H9 (cell line): ENCODE results near the gene OR1L6. TPM values are rescaled to one million over a fixed set of nuclear protein-coding genes. Genes with fewer than 3 reads are reported as not detected.

ENCODE experiments used
- DNase-seq: peaks from one replicate; pipeline ENCODE4 v3.0.0-alpha.2; 2017
- H2AFZ ChIP-seq: one replicate; pipeline ENCODE4 v1.6.1; 2013; ENCODE audit warnings: mild to moderate bottlenecking, low read length, control low read depth, moderate library complexity
- H2AK5ac ChIP-seq: 2 replicates; pipeline ENCODE4 v1.6.1; 2013; ENCODE audit warnings: low read length, control low read depth, mixed read lengths; ENCODE audit not compliant: insufficient read length
- H2BK120ac ChIP-seq: one replicate; pipeline ENCODE4 v1.6.1; 2013; ENCODE audit warnings: low read depth, mild to moderate bottlenecking, low read length, control low read depth, inconsistent platforms; ENCODE audit not compliant: poor library complexity, severe bottlenecking
- H2BK12ac ChIP-seq: 2 replicates; pipeline ENCODE4 v1.6.1; 2013; ENCODE audit warnings: low read length, control low read depth, mixed read lengths, low read depth; ENCODE audit not compliant: insufficient read length
- H2BK15ac ChIP-seq: 2 replicates; pipeline ENCODE4 v1.6.1; 2013; ENCODE audit warnings: low read depth, low read length, control low read depth
- H2BK20ac ChIP-seq: one replicate; pipeline ENCODE4 v1.6.1; 2013; ENCODE audit warnings: low read depth, mild to moderate bottlenecking, low read length, control low read depth, inconsistent platforms; ENCODE audit not compliant: poor library complexity, severe bottlenecking
- H2BK5ac ChIP-seq: 2 replicates; pipeline ENCODE4 v1.6.1; 2013; ENCODE audit warnings: low read length, control low read depth, mixed read lengths; ENCODE audit not compliant: insufficient read length
- H3K14ac ChIP-seq: 2 replicates; pipeline ENCODE4 v1.6.1; 2013; ENCODE audit warnings: low read length, control low read depth; ENCODE audit not compliant: insufficient read depth
- H3K18ac ChIP-seq: 2 replicates; pipeline ENCODE4 v1.6.1; 2013; ENCODE audit warnings: low read depth, mild to moderate bottlenecking, mixed read lengths, low read length, control low read depth; ENCODE audit not compliant: insufficient read length
- H3K23ac ChIP-seq: 2 replicates; pipeline ENCODE4 v1.6.1; 2013; ENCODE audit warnings: low read length, control low read depth, mixed read lengths, low read depth; ENCODE audit not compliant: insufficient read length
- H3K23me2 ChIP-seq: 2 replicates; pipeline ENCODE4 v1.6.1; 2013; ENCODE audit warnings: low read depth, mild to moderate bottlenecking, mixed read lengths, low read length, control low read depth; ENCODE audit not compliant: insufficient read length, poor library complexity, severe bottlenecking
- H3K27ac ChIP-seq: 2 replicates; pipeline ENCODE4 v1.5.1; 2013; ENCODE audit warnings: low read length, control low read depth, mixed read lengths, low read depth; ENCODE audit not compliant: insufficient read length
- H3K27me3 ChIP-seq: 2 replicates; pipeline ENCODE4 v1.6.1; 2013; ENCODE audit warnings: low read length, control low read depth, inconsistent platforms; ENCODE audit not compliant: insufficient read depth
- H3K4ac ChIP-seq: 2 replicates; pipeline ENCODE4 v1.6.1; 2013; ENCODE audit warnings: low read depth, mild to moderate bottlenecking, control low read depth, inconsistent platforms, low read length, moderate library complexity
- H3K4me1 ChIP-seq: 2 replicates; pipeline ENCODE4 v1.6.1; 2013; ENCODE audit warnings: low read length, control low read depth, inconsistent platforms; ENCODE audit not compliant: insufficient read depth
- H3K4me2 ChIP-seq: 2 replicates; pipeline ENCODE4 v1.6.1; 2013; ENCODE audit warnings: low read length, control low read depth, mixed read lengths; ENCODE audit not compliant: insufficient read length, insufficient read depth
- H3K56ac ChIP-seq: 2 replicates; pipeline ENCODE4 v1.6.1; 2013; ENCODE audit warnings: low read depth, mild to moderate bottlenecking, mixed read lengths, low read length, control low read depth; ENCODE audit not compliant: insufficient read length
- H3K79me1 ChIP-seq: 2 replicates; pipeline ENCODE4 v1.6.1; 2013; ENCODE audit warnings: low read depth, mild to moderate bottlenecking, moderate library complexity, low read length, control low read depth, inconsistent platforms; ENCODE audit not compliant: insufficient read depth, poor library complexity, severe bottlenecking
- H3K79me2 ChIP-seq: 2 replicates; pipeline ENCODE4 v1.6.1; 2013; ENCODE audit warnings: low read length, control low read depth, inconsistent platforms; ENCODE audit not compliant: insufficient read depth
- H3K9ac ChIP-seq: 2 replicates; pipeline ENCODE4 v1.6.1; 2013; ENCODE audit warnings: low read length, control low read depth, mixed read lengths; ENCODE audit not compliant: insufficient read length; ENCODE audit errors: extremely low read depth
- H3K9me3 ChIP-seq: one replicate; pipeline ENCODE4 v1.6.1; 2013; ENCODE audit warnings: low read depth, low read length, inconsistent platforms; ENCODE audit not compliant: control insufficient read depth
- H3T11ph ChIP-seq: one replicate; pipeline ENCODE4 v1.6.1; 2013; ENCODE audit warnings: mild to moderate bottlenecking, low read length, control low read depth, inconsistent platforms
- H4K20me1 ChIP-seq: one replicate; pipeline ENCODE4 v1.6.1; 2013; ENCODE audit not compliant: control insufficient read depth, insufficient read length, insufficient read depth
- H4K5ac ChIP-seq: 2 replicates; pipeline ENCODE4 v1.6.1; 2013; ENCODE audit warnings: low read depth, mild to moderate bottlenecking, mixed read lengths, low read length, control low read depth; ENCODE audit not compliant: insufficient read length
- H4K8ac ChIP-seq: replicated peaks from 2 replicates; pipeline ENCODE4 v1.6.1; 2013; ENCODE audit warnings: low read length, control low read depth, mixed read lengths, low read depth; ENCODE audit not compliant: insufficient read length
- H4K91ac ChIP-seq: 2 replicates; pipeline ENCODE4 v1.6.1; 2013; ENCODE audit warnings: low read depth, mild to moderate bottlenecking, moderate library complexity, mixed read lengths, low read length, control low read depth; ENCODE audit not compliant: insufficient read length
- H3K27ac Mint-ChIP-seq, 3 experiments: 2 replicates in 2 of 3; 3 replicates in 1 of 3; pipeline ENCODE4 v1.8.0; 2020 to 2021; ENCODE audit warnings: mixed read lengths in 3 of 3, mild to moderate bottlenecking in 1 of 3, moderate library complexity in 1 of 3
- H3K27me3 Mint-ChIP-seq: 2 replicates; pipeline ENCODE4 v1.8.0; 2021; ENCODE audit warnings: low read depth, mild to moderate bottlenecking, moderate library complexity, mixed read lengths
- H3K36me3 Mint-ChIP-seq, 3 experiments: 2 replicates in 2 of 3; 3 replicates in 1 of 3; pipeline ENCODE4 v1.8.0; 2020 to 2021; ENCODE audit warnings: low read depth in 3 of 3, mixed read lengths in 3 of 3; ENCODE audit not compliant: insufficient read depth in 1 of 3
- H3K4me1 Mint-ChIP-seq, 2 experiments: 2 replicates each; pipeline ENCODE4 v1.8.0; 2020; ENCODE audit warnings: mixed read lengths in 2 of 2
- H3K4me3 Mint-ChIP-seq, 2 experiments: 2 replicates in 1 of 2; 3 replicates in 1 of 2; pipeline ENCODE4 v1.8.0; 2020 to 2021; ENCODE audit warnings: mild to moderate bottlenecking in 2 of 2, mixed read lengths in 2 of 2, moderate library complexity in 1 of 2
- H3K9me3 Mint-ChIP-seq, 2 experiments: 2 replicates in 1 of 2; 3 replicates in 1 of 2; pipeline ENCODE4 v1.8.0; 2020; ENCODE audit warnings: mild to moderate bottlenecking in 2 of 2, mixed read lengths in 2 of 2, moderate library complexity in 1 of 2
- CTCF ChIP-seq: fragments of 200-600 bp; sonication (generic); conservative IDR thresholded peaks from 3 replicates; pipeline ENCODE4 v1.8.0; 2021; ENCODE audit warnings: antibody characterized with exemption, mild to moderate bottlenecking
- WGBS: extraction: QIAGEN DNeasy Blood & Tissue Kit; methylation state at CpG from one replicate; pipeline ENCODE4 v1.1.7; 2013; ENCODE audit warnings: missing lambda C conversion rate, low lambda C conversion rate, mixed read lengths; ENCODE audit not compliant: insufficient read length; ENCODE audit errors: extremely low coverage; 5-methylcytosine and 5-hydroxymethylcytosine counted together
- total RNA-seq: library from RNA; stranded (reverse); gene quantifications from 2 replicates; pipeline ENCODE4 v1.2.1, GENCODE V29; 2021

Gene OR1L6
- total RNA-seq, 1 experiment from 2014 or later = not detected

- H4K5ac ChIP-seq = no peak overlapping the region
- no CpG with 5 or more reads among the region's 4 CpGs for WGBS
- H2AFZ ChIP-seq = no peak overlapping the region
- no peaks in the 10 kb centered on the region for H3K4me1 ChIP-seq
- no peak overlapping the region for H3K4ac ChIP-seq
- H3K18ac ChIP-seq = no peak overlapping the region
- H3K9me3 Mint-ChIP-seq = peaks cover 34 to 73% of the 10 kb centered on the region in 2 experiments
- H3K23ac ChIP-seq = no peak overlapping the region
- peaks cover 46% of the 10 kb centered on the region for H3K9me3 ChIP-seq
- no peaks in the 10 kb centered on the region for H3K79me1 ChIP-seq
- peaks cover 1% of the 10 kb centered on the region for H3K27me3 Mint-ChIP-seq
- no peak overlapping the region for H4K8ac ChIP-seq
- no peak for TF ChIP-seq CTCF
- no peak overlapping the region for H3K27ac ChIP-seq
- no peaks in the 10 kb centered on the region for H3K79me2 ChIP-seq
- no peak overlapping the region for H3K27ac Mint-ChIP-seq
- no peak overlapping the region for H2BK12ac ChIP-seq
- peaks cover under 1 to 26% (median 11%) of the 10 kb centered on the region in 3 experiments; a peak in 3 of 7 replicates for H3K36me3 Mint-ChIP-seq
- H2BK5ac ChIP-seq = no peak overlapping the region
- no peak overlapping the region for H4K91ac ChIP-seq
- H3K4me3 Mint-ChIP-seq = no peak overlapping the region
- H2BK15ac ChIP-seq = no peak overlapping the region
- H3K14ac ChIP-seq = no peak overlapping the region
- no peak overlapping the region for H3K9ac ChIP-seq
- H4K20me1 ChIP-seq = no peaks in the 10 kb centered on the region
- no peak for DNase-seq
- no peak overlapping the region for H3T11ph ChIP-seq
- H3K4me1 Mint-ChIP-seq = no peaks in the 10 kb centered on the region
- no peak overlapping the region for H3K4me2 ChIP-seq
- H2AK5ac ChIP-seq = no peak overlapping the region
- H3K27me3 ChIP-seq = no peaks in the 10 kb centered on the region
- no peaks in the 10 kb centered on the region for H3K23me2 ChIP-seq
- H3K56ac ChIP-seq = no peak overlapping the region
- no peak overlapping the region for H2BK20ac ChIP-seq
- no peak overlapping the region for H2BK120ac ChIP-seq
Observed at GRCh38 chr9:122786338-122786737, 44.2 kb downstream of the OR1L6 start.
